Esophagus muscularis mucosa (tissue), 4 donors: Measurements from ENCODE around the gene KCNQ1. TPM values are rescaled to one million over a fixed set of nuclear protein-coding genes. Genes with fewer than 3 reads are reported as not detected.

ENCODE experiments used
- DNase-seq: peaks from one replicate; pipeline ENCODE4 v3.0.0-alpha.2; 2017; ENCODE audit errors: extremely low spot score
- H3K27ac ChIP-seq, 4 donors: fragments of 200-600 bp; sonication (generic); replicated peaks in 1 of 4; 1 replicate in 3 of 4; 2 replicates in 1 of 4; pipeline ENCODE4 v1.5.1; 2016 to 2019; ENCODE audit warnings: mild to moderate bottlenecking in 1 of 4
- H3K27me3 ChIP-seq, 4 donors: fragments of 200-600 bp; sonication (generic); one replicate each; pipeline versions ENCODE4 v1.5.1 to v1.6.0; 2016 to 2019
- H3K36me3 ChIP-seq, 4 donors: fragments of 200-600 bp; sonication (generic); one replicate each; pipeline ENCODE4 v1.5.1; 2016 to 2019
- H3K4me1 ChIP-seq, 4 donors: fragments of 200-600 bp; sonication (generic); one replicate each; pipeline ENCODE4 v1.5.1; 2016 to 2019
- H3K4me3 ChIP-seq, 4 donors: fragments of 200-600 bp; sonication (generic); 1 replicate in 2 of 4; 2 replicates in 2 of 4; pipeline ENCODE4 v1.5.1; 2016 to 2019; ENCODE audit warnings: mild to moderate bottlenecking in 4 of 4, moderate library complexity in 1 of 4
- H3K9me3 ChIP-seq, 4 donors: fragments of 200-600 bp; sonication (generic); 1 replicate in 3 of 4; 2 replicates in 1 of 4; pipeline ENCODE4 v1.5.1; 2016 to 2019
- EP300 ChIP-seq: sonication (generic); formaldehyde crosslinking; IDR thresholded peaks from one replicate; pipeline ENCODE4 v1.6.1; 2017; ENCODE audit warnings: antibody characterized with exemption
- POLR2A ChIP-seq: fragments of 450-650 bp; IDR thresholded peaks from one replicate; pipeline ENCODE4 v1.6.1; 2017; ENCODE audit warnings: antibody characterized with exemption, moderate library complexity, mild to moderate bottlenecking, low read depth
- POLR2AphosphoS5 ChIP-seq, 2 donors: sonication (generic); formaldehyde crosslinking; IDR thresholded peaks; one replicate each; pipeline ENCODE4 v1.6.1; 2017; ENCODE audit warnings: antibody characterized with exemption in 2 of 2
- WGBS: methylation state at CpG from one replicate; pipeline ENCODE4 v1.1.5; 2018; 5-methylcytosine and 5-hydroxymethylcytosine counted together
- intact Hi-C: fragments of 100-400 bp; cut with DNase I; formaldehyde crosslinking; loops from one replicate; pipeline ENCODE4 v1.15.1; 2023
- total RNA-seq, 4 donors: library from RNA; depleted of rRNA; stranded (reverse); fragments of >200 nt; gene quantifications; one replicate each; pipeline versions ENCODE4 v1.1.0 to v1.2.1, GENCODE V29; 2016
- TF ChIP-seq, protein P1 (sequence below), 3 experiments: fragments of 200-600 bp in 2 of 3; fragments of 450-650 bp in 1 of 3; sonication (generic) in 2 of 3; IDR thresholded peaks; one replicate each; pipeline ENCODE4 v1.5.1; 2017 to 2019; ENCODE audit warnings: antibody characterized with exemption in 3 of 3, mild to moderate bottlenecking in 2 of 3, moderate library complexity in 1 of 3

KCNQ1 gene
- total RNA-seq, 4 donors from 2014 or later: 2.1 to 5.9 (median 4.3) TPM

DNA sequence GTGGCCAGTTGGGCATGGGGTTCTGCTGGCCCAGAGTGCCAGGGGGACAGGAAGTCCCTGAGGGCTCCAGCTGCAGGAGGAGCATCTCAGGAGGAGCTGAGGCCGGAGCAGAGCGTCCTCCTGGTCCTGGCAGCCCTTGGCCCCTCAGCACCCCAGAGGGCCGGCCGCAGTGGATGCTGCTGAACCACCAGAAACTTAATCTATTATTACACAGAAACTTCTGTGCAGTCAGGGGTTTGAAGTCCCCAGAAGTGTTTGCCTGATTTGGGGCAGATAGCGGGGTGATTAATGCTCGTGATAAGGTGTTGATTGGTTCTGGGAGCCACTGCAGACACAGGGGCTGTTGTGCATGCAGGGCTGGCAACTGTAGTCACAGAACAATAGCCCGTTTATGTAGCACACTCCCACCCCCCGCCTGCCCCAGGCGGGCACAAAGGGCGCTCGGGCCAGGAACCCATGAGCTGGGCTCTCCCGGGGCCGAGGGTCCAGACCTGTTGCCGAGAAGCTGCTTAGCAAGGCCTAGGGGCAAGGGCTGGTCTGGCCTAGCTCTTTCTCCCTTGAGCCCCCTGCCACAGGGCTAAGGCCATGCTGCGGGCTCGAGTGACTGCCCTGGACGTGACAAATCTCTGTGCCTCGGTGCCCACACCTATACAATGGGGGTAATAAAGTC, 284.0 kb downstream of the KCNQ1 start:
- Histone ChIP-seq H3K27ac (no peak overlapping the region), H3K4me3 (no peak overlapping the region), H3K36me3 (no peaks in the 10 kb centered on the region), H3K9me3 (no peaks in the 10 kb centered on the region), H3K27me3 (no peaks in the 10 kb centered on the region), H3K4me1 (peaks cover 0 to 23% (median 10%) of the 10 kb centered on the region in 4 donors)
- intact Hi-C loops: no loop called here
- WGBS: 80% methylated on average over 15 of the region's 18 CpGs
- DNase-seq: no peak
- TF ChIP-seq, protein P1, sequence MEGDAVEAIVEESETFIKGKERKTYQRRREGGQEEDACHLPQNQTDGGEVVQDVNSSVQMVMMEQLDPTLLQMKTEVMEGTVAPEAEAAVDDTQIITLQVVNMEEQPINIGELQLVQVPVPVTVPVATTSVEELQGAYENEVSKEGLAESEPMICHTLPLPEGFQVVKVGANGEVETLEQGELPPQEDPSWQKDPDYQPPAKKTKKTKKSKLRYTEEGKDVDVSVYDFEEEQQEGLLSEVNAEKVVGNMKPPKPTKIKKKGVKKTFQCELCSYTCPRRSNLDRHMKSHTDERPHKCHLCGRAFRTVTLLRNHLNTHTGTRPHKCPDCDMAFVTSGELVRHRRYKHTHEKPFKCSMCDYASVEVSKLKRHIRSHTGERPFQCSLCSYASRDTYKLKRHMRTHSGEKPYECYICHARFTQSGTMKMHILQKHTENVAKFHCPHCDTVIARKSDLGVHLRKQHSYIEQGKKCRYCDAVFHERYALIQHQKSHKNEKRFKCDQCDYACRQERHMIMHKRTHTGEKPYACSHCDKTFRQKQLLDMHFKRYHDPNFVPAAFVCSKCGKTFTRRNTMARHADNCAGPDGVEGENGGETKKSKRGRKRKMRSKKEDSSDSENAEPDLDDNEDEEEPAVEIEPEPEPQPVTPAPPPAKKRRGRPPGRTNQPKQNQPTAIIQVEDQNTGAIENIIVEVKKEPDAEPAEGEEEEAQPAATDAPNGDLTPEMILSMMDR (IDR thresholded peaks at IDR 0.05): no peak
- TF ChIP-seq EP300 (no peak), POLR2A (no peak), POLR2AphosphoS5 (IDR thresholded peaks at IDR 0.05) (no peak)

DNA sequence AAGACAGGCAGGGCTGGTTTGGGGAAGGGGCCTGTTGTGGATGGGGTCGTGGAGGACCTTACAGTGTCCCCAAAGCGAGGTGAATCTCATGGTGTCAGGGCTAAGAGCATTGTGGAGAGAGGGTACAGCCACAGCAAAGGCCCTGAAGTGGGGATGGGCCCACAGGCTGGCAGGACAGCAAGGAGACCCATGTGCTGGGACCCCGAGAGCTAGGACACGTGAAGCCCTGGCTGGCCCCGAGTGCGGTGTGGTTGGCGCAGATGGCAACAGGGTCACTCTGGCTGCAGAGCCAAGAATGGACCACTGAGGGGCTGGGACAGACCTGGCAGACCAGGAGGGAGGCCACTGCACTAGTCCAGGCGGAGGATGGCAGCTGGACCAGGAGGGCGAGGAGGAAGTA, 285.0 kb downstream of the KCNQ1 start:
- 98% methylated on average over 9 of the region's 9 CpGs for WGBS
- intact Hi-C loops: no loop called here
- peaks cover 0 to 23% (median 9%) of the 10 kb centered on the region in 4 donors for H3K4me1 ChIP-seq

DNA sequence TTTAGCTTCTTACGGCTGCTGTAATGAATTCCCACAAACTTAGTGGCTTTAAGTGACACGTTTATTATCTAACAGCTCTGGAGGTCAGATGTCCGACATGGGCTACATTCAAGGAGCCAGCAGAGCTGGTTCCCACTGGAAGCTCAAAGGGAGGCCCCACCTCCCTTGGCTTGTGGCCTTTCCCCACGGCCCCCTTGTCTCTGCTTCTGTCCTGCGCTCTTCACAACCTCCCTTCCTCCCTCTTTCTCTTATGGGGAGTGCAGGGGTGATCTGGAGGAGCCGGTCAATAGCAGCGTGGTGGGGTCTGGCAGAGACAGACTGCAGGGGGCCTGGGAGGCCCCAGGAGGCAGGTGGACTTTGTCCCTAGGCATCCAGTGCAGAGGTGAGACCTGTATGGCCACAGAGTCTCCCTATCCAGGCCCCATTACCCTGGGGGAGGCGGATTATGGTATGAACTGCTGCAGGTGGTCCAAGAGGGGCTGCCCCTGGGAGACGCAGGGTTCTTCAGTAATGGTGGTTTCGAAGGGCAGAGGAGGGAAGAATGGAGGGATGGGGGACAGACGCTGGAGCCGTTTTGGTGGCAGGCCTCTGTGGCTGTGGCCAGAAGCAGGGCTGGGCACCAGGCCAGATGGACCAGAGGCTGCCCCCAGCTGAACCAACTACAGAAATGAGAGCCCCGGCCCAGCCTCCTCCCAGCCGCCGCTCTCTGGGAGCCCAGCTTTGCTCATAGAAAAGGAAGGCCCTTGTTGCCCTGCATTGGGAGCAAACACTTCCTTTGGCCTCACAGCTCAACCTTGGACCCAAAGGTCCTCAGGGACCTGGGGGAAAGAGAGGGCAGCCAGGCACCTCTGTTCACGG, 285.7 kb downstream of the KCNQ1 start:
- no peaks in the 10 kb centered on the region for H3K27me3 ChIP-seq
- no peaks in the 10 kb centered on the region for H3K9me3 ChIP-seq
- no peak for TF ChIP-seq POLR2A
- no peak for TF ChIP-seq POLR2AphosphoS5 (IDR thresholded peaks at IDR 0.05)
- TF ChIP-seq EP300: no peak
- TF ChIP-seq, protein P1 (IDR thresholded peaks at IDR 0.05): no peak
- H3K36me3 ChIP-seq: no peaks in the 10 kb centered on the region
- intact Hi-C loops: no loop called here
- 87% methylated on average over 13 of the region's 16 CpGs for WGBS
- H3K27ac ChIP-seq: no peak overlapping the region
- H3K4me3 ChIP-seq: no peak overlapping the region
- H3K4me1 ChIP-seq: peaks cover 0 to 21% (median 4%) of the 10 kb centered on the region in 4 donors
- DNase-seq: no peak

More for the DNA sequence above, 285.0 kb downstream of the KCNQ1 start:
- TF ChIP-seq POLR2A: no peak
- Histone ChIP-seq H3K27me3 (no peaks in the 10 kb centered on the region), H3K27ac (no peak overlapping the region), H3K36me3 (no peaks in the 10 kb centered on the region), H3K4me3 (no peak overlapping the region), H3K9me3 (no peaks in the 10 kb centered on the region)
- no peak for DNase-seq

DNA sequence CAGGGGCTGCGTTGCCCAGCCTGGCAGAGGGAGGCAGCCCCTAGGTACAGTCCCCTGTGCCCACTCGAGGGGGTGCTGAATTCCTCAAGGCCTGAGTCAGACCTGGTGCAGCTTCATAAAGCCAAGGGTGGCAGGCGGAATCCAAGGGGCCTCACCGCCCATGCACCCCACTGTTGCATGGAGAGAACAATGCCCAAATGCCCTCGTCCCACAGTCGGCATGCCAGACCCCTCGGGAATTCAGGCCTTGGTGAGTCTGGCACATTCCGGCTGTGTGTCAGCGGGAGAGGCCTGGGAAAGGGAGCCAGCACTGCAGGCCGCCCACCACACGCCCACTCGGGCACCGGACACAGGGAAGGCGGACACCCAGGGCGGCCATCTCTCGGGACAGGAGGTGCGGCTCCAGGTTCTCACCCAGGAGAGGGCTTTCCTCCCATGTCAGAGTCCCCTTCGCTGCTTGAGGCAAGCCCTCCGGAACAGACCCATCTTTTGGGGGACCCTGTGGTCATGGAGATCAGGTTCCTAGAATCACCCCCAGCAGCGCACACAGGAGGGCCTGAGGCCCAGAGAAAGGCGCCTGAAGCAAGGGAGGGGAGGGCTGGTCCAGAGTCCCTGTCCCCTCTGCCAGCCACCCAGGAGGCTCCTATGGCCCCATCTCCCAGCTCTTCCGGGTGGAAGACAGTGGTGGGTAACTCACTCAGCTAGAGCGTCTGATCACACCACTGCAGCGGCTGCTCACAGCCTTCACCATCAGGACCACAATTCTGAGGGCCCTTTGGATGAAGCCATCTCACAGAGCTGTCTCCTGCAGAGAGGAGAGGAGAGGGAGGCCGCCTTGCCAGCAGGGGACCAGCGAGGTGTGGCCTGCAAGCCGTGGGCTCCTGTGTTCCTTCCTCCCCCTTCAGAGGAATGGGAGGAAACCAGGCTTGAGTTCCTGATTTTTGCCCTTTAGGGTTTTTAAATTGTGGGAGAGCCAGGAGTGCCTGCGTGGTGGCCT, 286.6 kb downstream of the KCNQ1 start:
- Histone ChIP-seq H3K4me1 (peaks cover 0 to 21% (median under 1%) of the 10 kb centered on the region in 4 donors), H3K36me3 (no peaks in the 10 kb centered on the region), H3K27me3 (no peaks in the 10 kb centered on the region), H3K9me3 (no peaks in the 10 kb centered on the region), H3K4me3 (no peak overlapping the region), H3K27ac (no peak overlapping the region)
- no peak for DNase-seq
- TF ChIP-seq, protein P1 (IDR thresholded peaks at IDR 0.05): no peak
- no peak for TF ChIP-seq POLR2AphosphoS5 (IDR thresholded peaks at IDR 0.05)
- no peak for TF ChIP-seq EP300
- no peak for TF ChIP-seq POLR2A
- WGBS: 93% methylated on average over 14 of the region's 28 CpGs
- intact Hi-C loops: no loop called here
